Measurements from ENCODE around the gene APBA1. TPM values are rescaled to one million over a fixed set of nuclear protein-coding genes. Genes with fewer than 3 reads are reported as not detected.

Gene APBA1
- total and polyA plus RNA-seq, 11 donors = 0.61 to 6.2 (median 2.2) TPM

DNA sequence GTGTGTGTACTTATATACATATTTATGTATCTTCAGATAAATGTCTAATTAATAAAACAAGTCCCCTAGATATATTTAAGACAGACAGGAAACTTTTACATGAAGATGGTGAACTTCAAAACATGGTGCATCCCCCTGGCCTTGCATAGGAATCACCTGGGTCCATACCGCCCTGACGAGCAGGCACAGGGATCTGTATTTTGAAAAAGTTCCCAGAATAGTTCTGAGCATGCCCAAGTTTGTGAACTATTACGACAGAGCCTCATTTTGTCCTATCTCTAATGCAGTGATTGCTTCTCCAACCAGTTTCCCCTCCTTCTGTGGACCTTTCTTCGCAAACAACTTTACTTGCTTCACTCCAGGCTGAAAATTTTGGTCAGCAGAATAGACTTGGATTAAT lies 98.1 kb downstream of the APBA1 start:
- WGBS, 4 donors = 79 to 82% (median 81%) methylated on average over 4 of the region's 4 CpGs
- TF ChIP-seq POLR2A (IDR thresholded peaks at IDR 0.05) = no peak
- TF ChIP-seq, protein P1, sequence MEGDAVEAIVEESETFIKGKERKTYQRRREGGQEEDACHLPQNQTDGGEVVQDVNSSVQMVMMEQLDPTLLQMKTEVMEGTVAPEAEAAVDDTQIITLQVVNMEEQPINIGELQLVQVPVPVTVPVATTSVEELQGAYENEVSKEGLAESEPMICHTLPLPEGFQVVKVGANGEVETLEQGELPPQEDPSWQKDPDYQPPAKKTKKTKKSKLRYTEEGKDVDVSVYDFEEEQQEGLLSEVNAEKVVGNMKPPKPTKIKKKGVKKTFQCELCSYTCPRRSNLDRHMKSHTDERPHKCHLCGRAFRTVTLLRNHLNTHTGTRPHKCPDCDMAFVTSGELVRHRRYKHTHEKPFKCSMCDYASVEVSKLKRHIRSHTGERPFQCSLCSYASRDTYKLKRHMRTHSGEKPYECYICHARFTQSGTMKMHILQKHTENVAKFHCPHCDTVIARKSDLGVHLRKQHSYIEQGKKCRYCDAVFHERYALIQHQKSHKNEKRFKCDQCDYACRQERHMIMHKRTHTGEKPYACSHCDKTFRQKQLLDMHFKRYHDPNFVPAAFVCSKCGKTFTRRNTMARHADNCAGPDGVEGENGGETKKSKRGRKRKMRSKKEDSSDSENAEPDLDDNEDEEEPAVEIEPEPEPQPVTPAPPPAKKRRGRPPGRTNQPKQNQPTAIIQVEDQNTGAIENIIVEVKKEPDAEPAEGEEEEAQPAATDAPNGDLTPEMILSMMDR (IDR thresholded peaks at IDR 0.05) = no peak
- Histone ChIP-seq H3K36me3 (no peaks in the 10 kb centered on the region), H3K4me3 (no peak overlapping the region), H3K27me3 (no peaks in the 10 kb centered on the region), H3K4me1 (peaks cover 0 to 14% (median 2%) of the 10 kb centered on the region in 12 donors), H3K27ac (no peak overlapping the region), H3K9me3 (no peaks in the 10 kb centered on the region)
- DNase-seq = no peak
- no peak for ATAC-seq
- intact Hi-C loops (cut with DNase I) = loop anchor here in 1 of 10 donors (5.0 kb wide), 1 partner anchor 48 kb away; no protein-coding TSS in a partner anchor

DNA sequence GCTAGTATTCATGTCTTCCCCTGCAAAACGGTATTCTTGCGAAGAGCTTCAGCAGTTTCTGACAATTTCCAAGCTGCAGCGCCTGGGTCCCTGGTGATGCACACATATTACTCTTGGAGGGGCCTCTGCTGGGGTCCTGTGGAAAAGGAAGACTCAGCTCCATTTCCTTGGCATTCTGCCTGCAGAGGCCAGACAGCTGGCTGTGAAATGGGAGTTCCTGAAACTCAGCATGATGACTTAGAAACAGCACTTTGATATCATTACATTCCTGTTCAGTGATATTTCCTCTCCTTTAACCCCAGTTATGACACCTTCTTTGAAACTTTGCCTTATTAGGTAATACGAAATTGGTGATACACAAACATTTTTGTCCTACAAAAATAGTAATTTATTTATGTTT lies 98.5 kb downstream of the APBA1 start:
- intact Hi-C loops (cut with DNase I) = loop anchor here in 1 of 10 donors (5.0 kb wide), 1 partner anchor 49 kb away; no protein-coding TSS in a partner anchor

DNA sequence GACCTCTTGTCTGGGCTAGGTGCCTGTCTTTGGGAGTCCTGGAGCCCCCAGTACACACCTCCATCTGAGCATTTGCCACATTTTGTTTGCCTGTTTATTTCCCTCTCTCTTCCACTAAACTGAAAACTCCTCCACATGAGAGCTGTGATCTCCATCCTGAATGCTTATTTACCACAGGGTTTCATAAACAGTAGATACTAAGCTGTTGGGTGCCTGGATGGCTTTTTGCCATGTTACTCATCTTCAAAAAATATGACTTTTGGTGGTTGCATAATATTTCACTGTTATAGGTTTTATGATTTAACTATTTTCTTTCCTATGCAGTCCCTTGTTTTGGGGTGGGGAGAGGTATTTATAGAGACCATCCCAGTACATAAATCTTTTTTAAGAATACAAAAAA lies 99.6 kb downstream of the APBA1 start:
- intact Hi-C loops (cut with DNase I) = loop anchor here in 1 of 10 donors (5.0 kb wide), 1 partner anchor 50 kb away; no protein-coding TSS in a partner anchor
- H3K36me3 ChIP-seq = no peaks in the 10 kb centered on the region
- peaks cover 0 to 6% (median 0%) of the 10 kb centered on the region in 12 donors for H3K4me1 ChIP-seq
- H3K9me3 ChIP-seq = no peaks in the 10 kb centered on the region
- no peak for TF ChIP-seq POLR2A (IDR thresholded peaks at IDR 0.05)
- TF ChIP-seq, protein P1 (IDR thresholded peaks at IDR 0.05) = no peak
- no peak for ATAC-seq
- H3K27ac ChIP-seq = no peak overlapping the region
- no peak for DNase-seq
- no peaks in the 10 kb centered on the region for H3K27me3 ChIP-seq
- no peak overlapping the region for H3K4me3 ChIP-seq

More for the DNA sequence above, 98.5 kb downstream of the APBA1 start:
- TF ChIP-seq POLR2A (IDR thresholded peaks at IDR 0.05) = no peak
- TF ChIP-seq, protein P1 (IDR thresholded peaks at IDR 0.05) = no peak
- no peak overlapping the region for H3K4me3 ChIP-seq
- H3K27ac ChIP-seq = no peak overlapping the region
- H3K4me1 ChIP-seq = peaks cover 0 to 11% (median 2%) of the 10 kb centered on the region in 12 donors
- no peaks in the 10 kb centered on the region for H3K36me3 ChIP-seq
- H3K9me3 ChIP-seq = no peaks in the 10 kb centered on the region
- WGBS, 4 donors = 63 to 71% (median 69%) methylated on average over 4 of the region's 4 CpGs
- no peaks in the 10 kb centered on the region for H3K27me3 ChIP-seq
- DNase-seq = no peak
- no peak for ATAC-seq

DNA sequence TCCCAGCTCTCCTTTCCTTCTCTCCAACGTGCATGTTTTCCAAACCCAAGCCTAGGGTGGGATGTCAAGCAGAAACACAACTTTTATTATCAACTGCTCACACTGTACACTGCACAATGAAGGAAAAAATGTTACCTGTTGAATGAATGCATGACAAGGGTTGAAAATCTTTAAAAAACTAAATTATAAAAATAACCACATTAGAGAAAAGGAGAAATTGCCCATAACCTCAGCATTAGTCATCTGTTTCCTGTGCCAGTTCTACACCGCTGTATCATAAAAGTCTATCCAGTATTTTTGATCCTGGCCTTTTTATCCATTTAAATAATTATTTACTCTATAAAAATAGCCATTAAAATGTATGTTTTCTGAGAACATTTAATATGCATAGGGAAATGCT lies 101.1 kb downstream of the APBA1 start:
- TF ChIP-seq, protein P1 (IDR thresholded peaks at IDR 0.05) = no peak
- TF ChIP-seq POLR2A (IDR thresholded peaks at IDR 0.05) = no peak
- peaks cover 0 to 6% (median 0%) of the 10 kb centered on the region in 12 donors for H3K4me1 ChIP-seq
- intact Hi-C loops (cut with DNase I) = loop anchor here in 1 of 10 donors (5.0 kb wide), 1 partner anchor 51 kb away; no protein-coding TSS in a partner anchor
- no peaks in the 10 kb centered on the region for H3K9me3 ChIP-seq
- H3K4me3 ChIP-seq = no peak overlapping the region
- ATAC-seq = no peak
- H3K27ac ChIP-seq = no peak overlapping the region
- H3K36me3 ChIP-seq = no peaks in the 10 kb centered on the region
- 76 to 87% (median 83%) methylated on average over 2 of the region's 2 CpGs for WGBS, 4 donors
- H3K27me3 ChIP-seq = no peaks in the 10 kb centered on the region
- no peak for DNase-seq

Measured in heart left ventricle (tissue), 16 donors.